ENCODE results near the gene CSNK2B. TPM values are rescaled to one million over a fixed set of nuclear protein-coding genes. Genes with fewer than 3 reads are reported as not detected.
"Not testable (repeated sequence)": the region's sequence is repeated elsewhere in the genome, so short reads cannot be mapped to it uniquely, and the experiment has no call there.

CSNK2B gene
- polyA plus RNA-seq, 10 donors = 118 to 150 (median 138) TPM

- DNase-seq = no peak
Measured at GRCh38 chr6:31687321-31687720, 21.4 kb downstream of the CSNK2B start.

GRCh38 chr6:31687860-31688693, 22.2 kb downstream of the CSNK2B start:
- no peak for DNase-seq

- no peak for DNase-seq
Measured at GRCh38 chr6:31689249-31690110, 23.6 kb downstream of the CSNK2B start.

GRCh38 chr6:31690231-31691077, 24.6 kb downstream of the CSNK2B start:
- no peak for DNase-seq

- no peak for DNase-seq
Measured at GRCh38 chr6:31691078-31691463, 25.2 kb downstream of the CSNK2B start.

GRCh38 chr6:31691564-31692108, 25.8 kb downstream of the CSNK2B start:
- DNase-seq = no peak

- no peak for DNase-seq
Measured at GRCh38 chr6:31692353-31692752, 26.5 kb downstream of the CSNK2B start.

GRCh38 chr6:31692886-31693285, 27.0 kb downstream of the CSNK2B start:
- no peak for DNase-seq

GRCh38 chr6:31693535-31693934, 27.7 kb downstream of the CSNK2B start:
- no peak for DNase-seq

- DNase-seq = no peak
Measured at GRCh38 chr6:31697555-31697954, 31.7 kb downstream of the CSNK2B start.

GRCh38 chr6:31700740-31701401, 35.0 kb downstream of the CSNK2B start:
- no peak for DNase-seq

- peak; percentile 62 to 78 (median 74) for DNase-seq
Measured at GRCh38 chr6:31701666-31702404, 36.0 kb downstream of the CSNK2B start.

- no peak for DNase-seq
Measured at GRCh38 chr6:31702405-31702818, 36.5 kb downstream of the CSNK2B start.

- peak; percentile 99 to 100 (median 99) for DNase-seq
Measured at GRCh38 chr6:31702819-31703716, 37.2 kb downstream of the CSNK2B start, which contains the start of gene ABHD16A. ABHD16A (minus strand) TSS chr6:31703324; CDS start chr6:31703281, 43 bp downstream.

- DNase-seq = no peak
Measured at GRCh38 chr6:31705931-31706330, 40.1 kb downstream of the CSNK2B start.

GRCh38 chr6:31706599-31706998, 40.7 kb downstream of the CSNK2B start, which contains the start of gene LY6G6F:
LY6G6F (plus strand) TSS chr6:31706866; CDS start chr6:31706907, 41 bp downstream.
- no peak for DNase-seq

GRCh38 chr6:31707701-31708100, 41.8 kb downstream of the CSNK2B start:
- DNase-seq = no peak

- DNase-seq = no peak
Measured at GRCh38 chr6:31708224-31708623, 42.3 kb downstream of the CSNK2B start.

- not testable (repeated sequence) for DNase-seq
Measured at GRCh38 chr6:31709157-31709556, 43.3 kb downstream of the CSNK2B start.
